Osteocyte (in vitro differentiated cells): ENCODE measurements around the gene FAM221B. TPM values are rescaled to one million over a fixed set of nuclear protein-coding genes. Genes with fewer than 3 reads are reported as not detected.
A peak's percentile ranks its signal among the peaks of the same experiment; 100 is the strongest.

Experiments
- DNase-seq: peaks from one replicate; pipeline ENCODE4 v3.0.0; 2021; ENCODE audit warnings: mixed read lengths; ENCODE audit not compliant: unreplicated experiment; ENCODE audit errors: extremely low spot score
- H3K27ac Mint-ChIP-seq: one replicate; pipeline ENCODE4 v1.8.0; 2021; ENCODE audit warnings: mild to moderate bottlenecking, mixed read lengths; ENCODE audit not compliant: unreplicated experiment
- H3K27me3 Mint-ChIP-seq: one replicate; pipeline ENCODE4 v1.8.0; 2021; ENCODE audit warnings: mixed read lengths; ENCODE audit not compliant: unreplicated experiment
- H3K36me3 Mint-ChIP-seq: one replicate; pipeline ENCODE4 v1.8.0; 2021; ENCODE audit warnings: mixed read lengths; ENCODE audit not compliant: unreplicated experiment
- H3K4me1 Mint-ChIP-seq: one replicate; pipeline ENCODE4 v1.8.0; 2021; ENCODE audit warnings: mixed read lengths; ENCODE audit not compliant: unreplicated experiment
- H3K4me3 Mint-ChIP-seq: one replicate; pipeline ENCODE4 v1.8.0; 2021; ENCODE audit warnings: mild to moderate bottlenecking, moderate library complexity, mixed read lengths; ENCODE audit not compliant: unreplicated experiment
- H3K9me3 Mint-ChIP-seq: one replicate; pipeline ENCODE4 v1.8.0; 2021; ENCODE audit warnings: mixed read lengths; ENCODE audit not compliant: unreplicated experiment
- total RNA-seq: library from RNA; stranded (reverse); gene quantifications from 2 replicates; pipeline ENCODE4 v1.2.1, GENCODE V29; 2021
- TF ChIP-seq, protein P1 (sequence below): fragments of 200-600 bp; sonication (generic); IDR thresholded peaks from 2 replicates; pipeline ENCODE4 v1.5.0; 2021; ENCODE audit warnings: antibody characterized with exemption, mild to moderate bottlenecking, moderate library complexity

The FAM221B gene
- total RNA-seq, 1 donor from 2014 or later, result not detected

DNA sequence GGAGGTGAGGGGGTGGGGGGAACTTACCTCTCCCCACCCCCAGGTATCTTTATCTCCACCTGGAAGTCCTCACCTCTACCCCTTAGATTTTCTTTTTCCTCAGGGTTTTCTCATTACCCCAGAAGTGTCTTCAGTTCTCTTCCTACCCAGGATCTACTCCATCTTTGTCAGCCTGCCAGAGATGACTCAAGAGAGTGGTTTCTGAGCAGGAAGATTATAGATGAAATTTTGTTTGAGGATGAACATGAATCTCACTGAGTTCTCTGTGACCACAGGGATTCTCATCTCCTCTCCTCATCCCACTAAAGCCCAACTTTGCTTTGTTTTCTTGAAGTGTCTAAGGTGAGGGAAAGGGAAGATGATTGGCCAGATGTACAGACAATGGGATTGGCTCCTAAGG, 8.5 kb downstream of the FAM221B start:
- Mint-ChIP-seq H3K9me3 (no peaks in the 10 kb centered on the region), H3K4me1 (peaks cover 12% of the 10 kb centered on the region), H3K27ac (no peak overlapping the region), H3K4me3 (no peak overlapping the region), H3K36me3 (no peaks in the 10 kb centered on the region), H3K27me3 (peaks cover 5% of the 10 kb centered on the region)
- DNase-seq, result no peak
- TF ChIP-seq, protein P1, sequence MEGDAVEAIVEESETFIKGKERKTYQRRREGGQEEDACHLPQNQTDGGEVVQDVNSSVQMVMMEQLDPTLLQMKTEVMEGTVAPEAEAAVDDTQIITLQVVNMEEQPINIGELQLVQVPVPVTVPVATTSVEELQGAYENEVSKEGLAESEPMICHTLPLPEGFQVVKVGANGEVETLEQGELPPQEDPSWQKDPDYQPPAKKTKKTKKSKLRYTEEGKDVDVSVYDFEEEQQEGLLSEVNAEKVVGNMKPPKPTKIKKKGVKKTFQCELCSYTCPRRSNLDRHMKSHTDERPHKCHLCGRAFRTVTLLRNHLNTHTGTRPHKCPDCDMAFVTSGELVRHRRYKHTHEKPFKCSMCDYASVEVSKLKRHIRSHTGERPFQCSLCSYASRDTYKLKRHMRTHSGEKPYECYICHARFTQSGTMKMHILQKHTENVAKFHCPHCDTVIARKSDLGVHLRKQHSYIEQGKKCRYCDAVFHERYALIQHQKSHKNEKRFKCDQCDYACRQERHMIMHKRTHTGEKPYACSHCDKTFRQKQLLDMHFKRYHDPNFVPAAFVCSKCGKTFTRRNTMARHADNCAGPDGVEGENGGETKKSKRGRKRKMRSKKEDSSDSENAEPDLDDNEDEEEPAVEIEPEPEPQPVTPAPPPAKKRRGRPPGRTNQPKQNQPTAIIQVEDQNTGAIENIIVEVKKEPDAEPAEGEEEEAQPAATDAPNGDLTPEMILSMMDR, result no peak

DNA sequence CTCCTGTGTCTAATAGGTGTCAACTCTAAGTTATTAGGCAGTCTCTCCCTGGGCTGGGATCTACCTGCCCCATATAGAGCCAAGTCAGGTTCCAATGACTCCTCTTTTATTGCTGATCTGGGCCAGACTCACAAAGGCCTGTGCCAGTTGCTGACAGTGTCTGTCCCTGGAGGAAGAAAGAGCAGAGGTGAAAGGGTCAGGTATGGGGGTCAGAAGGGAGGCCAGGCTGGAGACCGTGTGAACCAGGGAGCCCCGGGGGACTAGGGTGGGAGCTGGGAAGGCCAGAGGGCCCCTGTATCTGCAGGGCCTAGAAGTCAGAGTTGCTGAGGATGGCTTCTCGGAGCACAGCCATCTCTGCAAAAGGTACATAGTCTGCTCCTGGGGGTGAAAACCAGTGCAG, 10.2 kb downstream of the FAM221B start:
- H3K4me3 Mint-ChIP-seq, result no peak overlapping the region
- DNase-seq, result no peak
- H3K27ac Mint-ChIP-seq, result no peak overlapping the region
- peaks cover 5% of the 10 kb centered on the region for H3K27me3 Mint-ChIP-seq
- H3K9me3 Mint-ChIP-seq, result no peaks in the 10 kb centered on the region
- TF ChIP-seq, protein P1, result no peak
- H3K4me1 Mint-ChIP-seq, result peaks cover 21% of the 10 kb centered on the region
- H3K36me3 Mint-ChIP-seq, result no peaks in the 10 kb centered on the region

DNA sequence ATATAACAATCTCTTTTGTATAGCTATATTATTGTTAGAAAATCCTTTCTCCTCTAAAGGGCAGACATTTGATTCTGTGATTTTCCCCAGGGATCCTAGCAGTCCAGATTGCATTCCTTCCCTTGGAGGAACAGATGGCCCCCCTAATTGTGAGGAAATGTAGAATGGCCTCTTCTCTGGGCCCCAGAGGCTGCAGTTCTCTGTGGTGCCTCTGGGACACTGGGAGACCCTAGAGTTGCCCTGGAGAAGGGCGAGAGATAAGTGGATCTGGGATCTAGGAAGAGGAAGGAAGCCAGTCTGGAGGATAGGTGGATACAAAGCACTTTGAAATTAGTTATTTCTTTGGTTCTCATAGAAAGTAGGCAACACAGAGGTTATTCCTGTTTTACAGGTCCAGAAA, 11.8 kb downstream of the FAM221B start:
- no peaks in the 10 kb centered on the region for H3K36me3 Mint-ChIP-seq
- H3K4me3 Mint-ChIP-seq, result no peak overlapping the region
- peaks cover 32% of the 10 kb centered on the region for H3K4me1 Mint-ChIP-seq
- TF ChIP-seq, protein P1, result no peak
- no peaks in the 10 kb centered on the region for H3K9me3 Mint-ChIP-seq
- H3K27ac Mint-ChIP-seq, result no peak overlapping the region
- peaks cover 3% of the 10 kb centered on the region for H3K27me3 Mint-ChIP-seq
- no peak for DNase-seq

DNA sequence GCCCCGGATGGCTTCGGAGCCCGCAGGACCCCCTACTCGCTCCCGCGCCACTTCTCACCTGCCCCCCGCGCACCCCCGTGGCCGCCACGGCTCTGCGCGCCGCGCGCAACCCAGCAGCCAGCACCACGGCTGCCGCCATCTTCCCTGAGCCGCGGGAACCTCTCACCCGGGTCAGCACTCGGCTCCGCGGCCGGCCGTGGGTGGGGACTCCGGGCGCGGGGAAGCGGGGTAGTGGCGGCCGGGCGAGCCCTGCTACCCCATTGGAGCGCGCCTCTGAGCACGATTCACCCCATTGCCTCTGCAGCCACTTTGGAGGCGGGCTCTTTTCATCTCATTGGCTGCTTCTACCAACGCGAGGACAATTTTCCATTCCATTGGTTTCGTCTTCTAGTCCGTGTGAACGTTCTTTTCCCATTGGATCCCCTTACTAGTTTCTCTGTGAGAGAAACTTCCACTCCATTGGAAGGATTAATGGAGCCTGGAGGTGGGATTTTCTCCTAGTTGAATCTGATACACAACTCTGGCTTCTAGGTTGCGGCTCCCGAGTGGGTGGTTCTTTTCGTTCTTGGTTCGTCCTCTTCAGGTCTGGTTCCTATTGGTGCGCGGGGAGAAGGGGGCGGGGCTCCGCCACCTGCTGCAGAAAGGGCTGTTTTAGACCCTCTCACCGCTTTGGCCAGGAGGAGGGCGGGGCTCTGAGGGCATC, 13.5 kb downstream of the FAM221B start, which contains the start of gene HINT2:
TSS of gene HINT2 (minus strand) at position 202 of the 703 bp plus-strand sequence. CDS start at position 139, 63 bp downstream.
- peaks cover 3% of the 10 kb centered on the region for H3K27me3 Mint-ChIP-seq
- peak within 1 kb of the TSS; percentile 83 for H3K4me3 Mint-ChIP-seq
- H3K27ac Mint-ChIP-seq, result peak within 1 kb of the TSS; percentile 89
- TF ChIP-seq, protein P1, result no peak
- no peaks in the 10 kb centered on the region for H3K36me3 Mint-ChIP-seq
- H3K4me1 Mint-ChIP-seq, result peaks cover 36% of the 10 kb centered on the region
- H3K9me3 Mint-ChIP-seq, result no peaks in the 10 kb centered on the region
- peak; percentile 98 for DNase-seq

DNA sequence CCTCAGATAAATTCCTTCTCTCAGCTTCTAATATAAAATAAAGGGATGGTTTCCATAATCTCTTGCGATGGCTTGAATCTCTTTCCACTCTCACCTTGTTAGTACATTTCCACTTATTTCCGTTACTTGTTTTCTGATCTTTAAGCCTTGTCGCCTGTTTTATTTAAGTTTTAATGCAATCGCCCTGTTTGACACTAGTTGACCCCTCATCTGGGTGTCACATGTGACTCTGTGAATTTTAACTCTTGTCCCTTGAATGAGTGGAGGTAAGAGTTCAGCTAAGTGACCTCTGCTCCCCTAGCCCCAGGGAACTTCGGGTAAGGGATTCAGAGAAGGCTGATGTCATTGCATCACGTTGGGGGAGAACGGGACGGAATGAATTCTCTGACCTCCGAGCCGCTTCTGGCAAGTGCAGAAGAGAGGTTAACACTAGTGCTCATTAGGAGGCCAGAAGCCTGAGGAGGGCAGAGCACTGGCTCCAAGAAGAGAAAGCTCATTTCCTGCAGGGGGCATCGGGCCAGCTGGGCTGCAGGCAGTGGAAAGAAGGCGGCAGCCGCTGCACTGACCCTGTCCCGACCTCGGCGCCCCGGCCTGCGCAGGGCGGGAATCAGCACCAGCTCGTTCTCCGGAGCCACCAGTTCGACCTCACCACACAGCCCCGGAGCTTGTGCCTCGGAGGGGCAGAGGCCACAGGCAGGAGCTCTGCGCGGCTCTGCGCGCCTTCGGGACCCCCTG, 14.3 kb downstream of the FAM221B start:
- Mint-ChIP-seq H3K27me3 (peaks cover 3% of the 10 kb centered on the region), H3K27ac (peak overlapping the region; percentile 89), H3K36me3 (no peaks in the 10 kb centered on the region), H3K4me1 (peaks cover 36% of the 10 kb centered on the region), H3K9me3 (no peaks in the 10 kb centered on the region), H3K4me3 (peak overlapping the region; percentile 83)
- TF ChIP-seq, protein P1, result peak; percentile 47
- no peak for DNase-seq
